ENCODE results near the gene UBE2I.

Gene UBE2I

GRCh38 chr16:1298406-1298805 is 11.0 kb upstream of the UBE2I start:
- Histone ChIP-seq H3K79me2 (ENCODE audit: insufficient read depth, low read length) (no peaks in the 10 kb centered on the region), H3K9ac (ENCODE audit: low read depth, low read length, poor library complexity, severe bottlenecking) (no peak overlapping the region), H3K4me3 (ENCODE audit: low read length, poor library complexity, severe bottlenecking) (no peak overlapping the region), H3K9me2 (replicated peaks; ENCODE audit: low read depth, low read length) (no peaks in the 10 kb centered on the region), H2AFZ (ENCODE audit: low read length) (no peak overlapping the region), H4K20me1 (ENCODE audit: insufficient read depth, low read length, poor library complexity, severe bottlenecking) (no peaks in the 10 kb centered on the region), H3K4me2 (ENCODE audit: low read depth, low read length, poor library complexity, severe bottlenecking) (no peak overlapping the region), H3K36me3 (ENCODE audit: insufficient read depth, low read length) (no peaks in the 10 kb centered on the region), H3K27me3 (ENCODE audit: insufficient read depth, low read length, poor library complexity, severe bottlenecking) (no peaks in the 10 kb centered on the region), H3K9me3 (ENCODE audit: insufficient read depth, low read depth, low read length) (no peaks in the 10 kb centered on the region), H3F3A (ENCODE audit: low read depth) (no peaks in the 10 kb centered on the region), H3K4me1 (ENCODE audit: insufficient read depth, low read length, poor library complexity, severe bottlenecking) (peaks cover 7% of the 10 kb centered on the region)
- TF ChIP-seq, protein P1, sequence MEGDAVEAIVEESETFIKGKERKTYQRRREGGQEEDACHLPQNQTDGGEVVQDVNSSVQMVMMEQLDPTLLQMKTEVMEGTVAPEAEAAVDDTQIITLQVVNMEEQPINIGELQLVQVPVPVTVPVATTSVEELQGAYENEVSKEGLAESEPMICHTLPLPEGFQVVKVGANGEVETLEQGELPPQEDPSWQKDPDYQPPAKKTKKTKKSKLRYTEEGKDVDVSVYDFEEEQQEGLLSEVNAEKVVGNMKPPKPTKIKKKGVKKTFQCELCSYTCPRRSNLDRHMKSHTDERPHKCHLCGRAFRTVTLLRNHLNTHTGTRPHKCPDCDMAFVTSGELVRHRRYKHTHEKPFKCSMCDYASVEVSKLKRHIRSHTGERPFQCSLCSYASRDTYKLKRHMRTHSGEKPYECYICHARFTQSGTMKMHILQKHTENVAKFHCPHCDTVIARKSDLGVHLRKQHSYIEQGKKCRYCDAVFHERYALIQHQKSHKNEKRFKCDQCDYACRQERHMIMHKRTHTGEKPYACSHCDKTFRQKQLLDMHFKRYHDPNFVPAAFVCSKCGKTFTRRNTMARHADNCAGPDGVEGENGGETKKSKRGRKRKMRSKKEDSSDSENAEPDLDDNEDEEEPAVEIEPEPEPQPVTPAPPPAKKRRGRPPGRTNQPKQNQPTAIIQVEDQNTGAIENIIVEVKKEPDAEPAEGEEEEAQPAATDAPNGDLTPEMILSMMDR (conservative IDR thresholded peaks at IDR 0.05; ENCODE audit: low read length): no peak

DNA sequence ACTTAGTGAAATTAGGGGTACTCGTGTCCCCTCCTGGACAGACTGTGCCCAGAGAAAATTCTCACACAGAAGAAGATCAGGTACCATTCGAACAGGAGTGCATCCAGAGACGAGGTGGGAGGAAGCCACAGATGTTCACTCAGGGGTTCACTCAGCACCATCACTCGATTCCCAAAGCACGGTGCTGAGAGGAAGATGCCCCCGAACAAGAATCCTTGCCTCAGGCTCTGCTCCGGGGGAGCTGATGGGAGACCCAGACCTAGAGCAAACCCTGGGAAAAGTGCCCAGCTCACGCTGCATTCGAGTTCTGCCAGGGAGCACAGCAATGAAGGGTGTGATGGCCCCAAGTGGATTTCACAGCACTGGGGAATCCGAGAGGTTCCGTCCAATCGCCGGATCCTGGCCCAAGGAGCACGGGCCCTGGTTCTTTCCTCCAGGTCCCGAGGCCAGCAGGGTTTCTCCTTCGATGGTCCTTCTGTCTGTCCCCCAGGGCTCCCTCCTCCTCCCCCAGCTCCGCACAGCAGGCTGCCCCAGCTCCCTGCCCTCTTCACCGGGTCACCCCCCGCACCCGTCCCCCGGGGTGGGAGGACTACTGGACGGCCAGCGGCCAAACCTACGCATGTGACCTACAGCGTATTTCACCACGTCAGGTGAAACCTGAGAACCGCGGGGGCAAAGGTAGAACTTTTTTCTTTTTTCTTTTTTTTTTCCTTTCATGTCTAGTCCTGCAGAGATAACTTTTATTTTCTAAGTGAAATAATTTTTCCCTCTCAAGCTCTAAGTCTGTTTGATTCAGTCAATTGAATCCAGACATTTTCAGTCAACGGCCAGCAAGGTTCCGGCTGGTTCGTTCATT is 10.2 kb upstream of the UBE2I start:
- Histone ChIP-seq H3K79me2 (ENCODE audit: insufficient read depth, low read length) (no peaks in the 10 kb centered on the region), H3K36me3 (ENCODE audit: insufficient read depth, low read length) (no peaks in the 10 kb centered on the region), H3K4me3 (ENCODE audit: low read length, poor library complexity, severe bottlenecking) (no peak overlapping the region), H3K9me3 (ENCODE audit: insufficient read depth, low read depth, low read length) (no peaks in the 10 kb centered on the region), H2AFZ (ENCODE audit: low read length) (no peak overlapping the region), H3K4me2 (ENCODE audit: low read depth, low read length, poor library complexity, severe bottlenecking) (no peak overlapping the region), H3K4me1 (ENCODE audit: insufficient read depth, low read length, poor library complexity, severe bottlenecking) (peaks cover 7% of the 10 kb centered on the region), H3K27me3 (ENCODE audit: insufficient read depth, low read length, poor library complexity, severe bottlenecking) (no peaks in the 10 kb centered on the region), H3F3A (ENCODE audit: low read depth) (no peaks in the 10 kb centered on the region), H4K20me1 (ENCODE audit: insufficient read depth, low read length, poor library complexity, severe bottlenecking) (no peaks in the 10 kb centered on the region), H3K9me2 (replicated peaks; ENCODE audit: low read depth, low read length) (no peaks in the 10 kb centered on the region), H3K9ac (ENCODE audit: low read depth, low read length, poor library complexity, severe bottlenecking) (no peak overlapping the region)
- no peak for TF ChIP-seq EZH2phosphoT487 (IDR thresholded peaks at IDR 0.05; ENCODE audit: borderline replicate concordance)
- TF ChIP-seq, protein P1 (conservative IDR thresholded peaks at IDR 0.05; ENCODE audit: low read length): no peak

DNA sequence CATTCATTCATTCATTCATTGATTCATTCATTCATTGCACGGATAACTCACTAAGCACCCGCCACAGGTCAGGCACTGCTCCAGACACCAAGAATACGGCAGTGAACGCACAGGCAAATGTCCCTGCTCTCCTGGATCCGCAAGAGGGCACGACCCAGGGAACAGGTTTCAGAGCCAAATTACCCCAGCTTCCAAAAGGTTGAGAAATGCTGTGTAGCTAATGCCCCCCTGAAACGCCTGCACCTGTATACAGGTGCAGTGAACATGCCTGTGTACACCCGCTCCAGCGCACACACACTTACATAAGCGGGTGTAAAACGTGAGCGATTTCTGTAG is 9.6 kb upstream of the UBE2I start:
- no peaks in the 10 kb centered on the region for H3K27me3 ChIP-seq (ENCODE audit: insufficient read depth, low read length, poor library complexity, severe bottlenecking)
- H3K9ac ChIP-seq (ENCODE audit: low read depth, low read length, poor library complexity, severe bottlenecking): no peak overlapping the region
- no peaks in the 10 kb centered on the region for H3K36me3 ChIP-seq (ENCODE audit: insufficient read depth, low read length)
- peaks cover 7% of the 10 kb centered on the region for H3K4me1 ChIP-seq (ENCODE audit: insufficient read depth, low read length, poor library complexity, severe bottlenecking)
- H3K4me2 ChIP-seq (ENCODE audit: low read depth, low read length, poor library complexity, severe bottlenecking): no peak overlapping the region
- no peak overlapping the region for H3K4me3 ChIP-seq (ENCODE audit: low read length, poor library complexity, severe bottlenecking)
- no peaks in the 10 kb centered on the region for H3F3A ChIP-seq (ENCODE audit: low read depth)
- H4K20me1 ChIP-seq (ENCODE audit: insufficient read depth, low read length, poor library complexity, severe bottlenecking): no peaks in the 10 kb centered on the region
- H3K79me2 ChIP-seq (ENCODE audit: insufficient read depth, low read length): no peaks in the 10 kb centered on the region
- TF ChIP-seq, protein P1 (conservative IDR thresholded peaks at IDR 0.05; ENCODE audit: low read length): no peak
- TF ChIP-seq EZH2phosphoT487 (IDR thresholded peaks at IDR 0.05; ENCODE audit: borderline replicate concordance): no peak
- no peaks in the 10 kb centered on the region for H3K9me3 ChIP-seq (ENCODE audit: insufficient read depth, low read depth, low read length)
- no peak overlapping the region for H2AFZ ChIP-seq (ENCODE audit: low read length)
- H3K9me2 ChIP-seq (replicated peaks; ENCODE audit: low read depth, low read length): no peaks in the 10 kb centered on the region
